NCI-H1092 treated with DMSO at 0.1 percent for 48 hours (cell line): ENCODE measurements around the gene COG6.

Experiments used
- DNase-seq: peaks from one replicate; lab custom pipeline; 2025; lab: John Stamatoyannopoulos, UW

COG6 gene

GRCh38 chr13:39655569-39656324 is at the start of gene COG6:
COG6 (plus strand) TSS chr13:39655662; CDS start chr13:39655727, 65 bp downstream.
- peak; percentile 90 for DNase-seq

- DNase-seq: no peak
Measured at GRCh38 chr13:39605677-39606320, 49.7 kb upstream of the COG6 start.

GRCh38 chr13:39607876-39608275 is 47.6 kb upstream of the COG6 start:
- no peak for DNase-seq

- peak; percentile 62 for DNase-seq
Measured at GRCh38 chr13:39612023-39612637, 43.3 kb upstream of the COG6 start.

GRCh38 chr13:39616087-39616694 is 39.3 kb upstream of the COG6 start:
- peak; percentile 71 for DNase-seq

GRCh38 chr13:39618561-39618960 is 36.9 kb upstream of the COG6 start:
- DNase-seq: no peak

GRCh38 chr13:39623466-39623865 is 32.0 kb upstream of the COG6 start:
- no peak for DNase-seq

- DNase-seq: no peak
Measured at GRCh38 chr13:39631307-39631706, 24.2 kb upstream of the COG6 start.

- no peak for DNase-seq
Measured at GRCh38 chr13:39632994-39633393, 22.5 kb upstream of the COG6 start.

GRCh38 chr13:39635564-39635963 is 19.9 kb upstream of the COG6 start:
- no peak for DNase-seq

GRCh38 chr13:39637890-39638289 is 17.6 kb upstream of the COG6 start:
- no peak for DNase-seq

- DNase-seq: no peak
Measured at GRCh38 chr13:39641645-39642044, 13.8 kb upstream of the COG6 start.

- DNase-seq: no peak
Measured at GRCh38 chr13:39646122-39646521, 9.3 kb upstream of the COG6 start.

GRCh38 chr13:39655041-39655568 is 357 bp upstream of the COG6 start:
- DNase-seq: no peak

GRCh38 chr13:39656325-39656677 is 839 bp downstream of the COG6 start:
- no peak for DNase-seq

GRCh38 chr13:39663508-39663907 is 8.0 kb downstream of the COG6 start:
- no peak for DNase-seq

- DNase-seq: no peak
Measured at GRCh38 chr13:39663958-39664357, 8.5 kb downstream of the COG6 start.

- DNase-seq: peak; percentile 2
Measured at GRCh38 chr13:39665763-39666162, 10.3 kb downstream of the COG6 start.

GRCh38 chr13:39670445-39670844 is 15.0 kb downstream of the COG6 start:
- no peak for DNase-seq

GRCh38 chr13:39672378-39673132 is 17.1 kb downstream of the COG6 start:
- DNase-seq: no peak

- no peak for DNase-seq
Measured at GRCh38 chr13:39675904-39676303, 20.4 kb downstream of the COG6 start.
